HepG2 (cell line): Measurements from ENCODE around the gene ADGRD1.

Experiments
- ATF1 ChIP-seq: IDR thresholded peaks from 2 replicates; pipeline ENCODE4 v1.6.1; 2016; ENCODE audit warnings: mild to moderate bottlenecking, control low read depth
- POLR2A ChIP-seq, 2 experiments: IDR thresholded peaks; 2 replicates each; pipeline ENCODE4 v1.6.1; 2011; ENCODE audit warnings: low read depth in 2 of 2, low read length in 2 of 2, mild to moderate bottlenecking in 1 of 2, moderate library complexity in 1 of 2; ENCODE audit not compliant: insufficient read depth in 1 of 2
- POLR2AphosphoS5 ChIP-seq: IDR thresholded peaks from 2 replicates; pipeline ENCODE4 v1.6.1; 2012; ENCODE audit warnings: low read depth, low read length
- STAG1 ChIP-seq: sonication (generic); formaldehyde crosslinking; IDR thresholded peaks from 2 replicates; pipeline ENCODE4 v1.4.0; 2020; ENCODE audit warnings: missing genetic modification reagents
- TF ChIP-seq, protein P1 (sequence below): IDR thresholded peaks from 2 replicates; pipeline ENCODE4 v1.6.1; 2012; ENCODE audit warnings: inconsistent platforms

DNA sequence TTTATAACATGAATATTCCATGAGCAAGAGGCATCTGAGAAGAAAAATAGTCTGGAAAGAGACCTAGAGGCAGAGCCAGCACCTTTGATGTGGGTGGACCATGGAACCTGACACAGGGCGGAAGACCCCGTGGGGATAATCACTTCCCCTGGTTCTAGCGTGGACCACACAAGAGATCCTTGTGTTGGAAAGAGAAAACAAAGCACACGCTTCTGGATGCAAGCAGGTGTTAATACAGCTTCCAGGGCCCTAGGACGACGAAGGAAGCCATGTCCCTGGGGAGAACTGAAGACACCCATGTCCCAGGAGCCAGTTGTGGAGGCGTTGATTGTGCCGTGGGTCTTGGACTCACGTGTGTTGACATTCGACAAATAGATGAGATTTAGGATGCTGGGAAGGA is 102.9 kb downstream of the ADGRD1 start:
- TF ChIP-seq, protein P1, sequence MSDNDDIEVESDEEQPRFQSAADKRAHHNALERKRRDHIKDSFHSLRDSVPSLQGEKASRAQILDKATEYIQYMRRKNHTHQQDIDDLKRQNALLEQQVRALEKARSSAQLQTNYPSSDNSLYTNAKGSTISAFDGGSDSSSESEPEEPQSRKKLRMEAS, result no peak
- TF ChIP-seq ATF1 (CRISPR knock-in tag) (no peak), POLR2AphosphoS5 (no peak), POLR2A (IDR thresholded peaks at IDR 0.05; ENCODE audit: insufficient read depth in 1 of 2, low read depth in 2 of 2, low read length in 2 of 2) (no peak), STAG1 (CRISPR knock-in tag) (no peak)
